Heart right ventricle (tissue), 16 donors: ENCODE measurements around the gene MTSS2. TPM values are rescaled to one million over a fixed set of nuclear protein-coding genes. Genes with fewer than 3 reads are reported as not detected.

Experiments used
- ATAC-seq, 8 donors: fragments of 200-7000 bp; cut with Tn5 transposase; one replicate each; pipeline ENCODE4 v1.9.1; 2020; ENCODE audit warnings: mild to moderate bottlenecking in 8 of 8, moderate library complexity in 8 of 8, moderate number of reproducible peaks in 1 of 8
- DNase-seq, 2 donors: peaks; one replicate each; pipeline ENCODE4 v3.0.0-alpha.2; 2020
- H3K27ac ChIP-seq, 10 donors: fragments of 200-600 bp; sonication (generic) in 2 of 10; one replicate each; pipeline versions ENCODE4 v1.5.0 to v1.8.0; 2020 to 2022; ENCODE audit warnings: mild to moderate bottlenecking in 3 of 10
- H3K27me3 ChIP-seq, 7 donors: fragments of 200-600 bp; one replicate each; pipeline ENCODE4 v1.8.0; 2021 to 2022; ENCODE audit warnings: mild to moderate bottlenecking in 2 of 7
- H3K36me3 ChIP-seq, 9 donors: fragments of 200-600 bp; sonication (generic) in 1 of 9; one replicate each; pipeline versions ENCODE4 v1.5.0 to v1.8.0; 2020 to 2022; ENCODE audit warnings: mild to moderate bottlenecking in 2 of 9
- H3K4me1 ChIP-seq, 9 donors: fragments of 200-600 bp; sonication (generic) in 1 of 9; one replicate each; pipeline versions ENCODE4 v1.5.0 to v1.8.0; 2020 to 2022; ENCODE audit warnings: mild to moderate bottlenecking in 4 of 9
- H3K4me3 ChIP-seq, 10 donors: fragments of 200-600 bp; sonication (generic) in 2 of 10; one replicate each; pipeline versions ENCODE4 v1.5.0 to v1.8.0; 2020 to 2022; ENCODE audit warnings: mild to moderate bottlenecking in 7 of 10, moderate library complexity in 2 of 10
- H3K9me3 ChIP-seq, 11 donors: fragments of 200-600 bp in 10 of 11; sonication (generic) in 2 of 11; one replicate each; pipeline versions ENCODE4 v1.5.0 to v1.8.0; 2013 to 2022; ENCODE audit warnings: mild to moderate bottlenecking in 2 of 11, control low read depth in 1 of 11, moderate library complexity in 1 of 11
- CTCF ChIP-seq, 9 donors: fragments of 200-600 bp; sonication (generic) in 2 of 9; IDR thresholded peaks; one replicate each; pipeline versions ENCODE4 v1.5.0 to v1.8.0; 2021 to 2022; ENCODE audit warnings: antibody characterized with exemption in 9 of 9, mild to moderate bottlenecking in 5 of 9, moderate library complexity in 1 of 9
- WGBS, 2 donors: extraction: QIAGEN DNeasy Blood & Tissue Kit; methylation state at CpG; one replicate each; pipeline ENCODE4 v1.1.7; 2013; ENCODE audit warnings: inconsistent platforms in 1 of 2; 5-methylcytosine and 5-hydroxymethylcytosine counted together
- intact Hi-C, 10 donors: fragments of 100-400 bp; cut with DNase I; formaldehyde crosslinking; loops; one replicate each; pipeline versions ENCODE4 v1.11.1 to v1.14.2; 2022
- polyA plus RNA-seq, 2 donors: library from polyadenylated mRNA; stranded (reverse); fragments of 200-250 nt; gene quantifications; one replicate each; pipeline ENCODE4 v1.2.3, GENCODE V29; 2013
- total RNA-seq, 10 donors: library from RNA; stranded (reverse); fragmentation: NEBNext Ultra II Directional in 3 of 10; extraction: Animal tissue kit (Norgen Biotek cat#: 25700) in 3 of 10; gene quantifications; one replicate each; pipeline versions ENCODE4 v1.2.1 to v1.2.4, GENCODE V29; 2021 to 2023
- donor health status: Arrhythmogenic right ventricular cardiomyopathy.
- donor health status: ischemic (EF 13 %, LVEDD 7.1; RV severe dilation, severe dysfunction).
- donor health status: healthy with polysubstance abuse.
- donor health status: DM: no; HTN: yes; CAD: no.
- donor health status: DM: no; HTN: no; CAD: no.
- donor health status: ischemic (EF 25% LVEDD 6.9; RV normal size, moderate dysfunction).
- donor health status: ischemic (EF 25% LVEDD 5.7; RV mildly dilated, moderate dysfunction).
- donor health status: healthy.
- donor health status: DM: yes; HTN: yes; CAD: no.
- donor health status: Ischemic cardiomyopathy.
- donor health status: ischemic (EF 35%, LVEDD 5.7; RV mildly dilated, moderate dysfunction).
- donor health status: nonischemic (EF 11% LVEDD 7.7; RV severe dilation, severe dysfunction).
- donor health status: DM: yes; HTN: yes; CAD: no.
- donor health status: PGD.
- donor health status: ischemic (EF 29% LVEDD 5.4; RV normal size, mild dysfunction).
- donor health status: nonischemic (EF 23%, LVEDD 6.1; RV moderate dilation, normal function).

MTSS2 gene
- total and polyA plus RNA-seq, 12 donors = 39.0 to 121 (median 58.9) TPM

GRCh38 chr16:70687671-70688245 lies 1.9 kb upstream of the MTSS2 start:
- Histone ChIP-seq H3K27me3 (peaks cover 0 to 9% (median 0%) of the 10 kb centered on the region in 7 donors), H3K27ac (peak overlapping the region; percentile 70 to 94 (median 84)), H3K9me3 (no peaks in the 10 kb centered on the region), H3K4me3 (no peak overlapping the region), H3K36me3 (no peaks in the 10 kb centered on the region), H3K4me1 (peaks cover 64 to 91% (median 85%) of the 10 kb centered on the region in 9 donors)
- intact Hi-C loops = loop anchor here in 4 of 10 donors (5.0 to 10.0 kb wide), 3 partner anchors 50 to 80 kb away; no protein-coding TSS in a partner anchor
- 74 to 76% methylated on average over 18 of the region's 18 CpGs for WGBS, 2 donors
- TF ChIP-seq CTCF (IDR thresholded peaks at IDR 0.05) = no peak
- DNase-seq = peak in 1 of 2 donors; percentile 27
- ATAC-seq = no peak

- Histone ChIP-seq H3K4me1 (peaks cover 62 to 91% (median 84%) of the 10 kb centered on the region in 9 donors), H3K27me3 (peaks cover 0 to 9% (median 0%) of the 10 kb centered on the region in 7 donors), H3K9me3 (no peaks in the 10 kb centered on the region), H3K4me3 (no peak overlapping the region), H3K36me3 (no peaks in the 10 kb centered on the region), H3K27ac (peak overlapping the region in 8 of 10 donors; percentile 81 to 94 (median 85))
- ATAC-seq = no peak
- DNase-seq = peak in 1 of 2 donors; percentile 11
- intact Hi-C loops = loop anchor here in 4 of 10 donors (5.0 to 10.0 kb wide), 3 partner anchors 50 to 80 kb away; no protein-coding TSS in a partner anchor
- TF ChIP-seq CTCF (IDR thresholded peaks at IDR 0.05) = no peak
- 42 to 54% methylated on average over 5 of the region's 5 CpGs for WGBS, 2 donors
Measured at GRCh38 chr16:70687102-70687511, 1.3 kb upstream of the MTSS2 start.

GRCh38 chr16:70686376-70687101 lies 686 bp upstream of the MTSS2 start:
- Histone ChIP-seq H3K27ac (peak overlapping the region; percentile 58 to 94 (median 85)), H3K36me3 (no peaks in the 10 kb centered on the region), H3K4me1 (peaks cover 61 to 91% (median 84%) of the 10 kb centered on the region in 9 donors), H3K9me3 (no peaks in the 10 kb centered on the region), H3K4me3 (peak overlapping the region; percentile 1 to 92 (median 44)), H3K27me3 (peaks cover 0 to 9% (median 0%) of the 10 kb centered on the region in 7 donors)
- ATAC-seq (peak in 1 of 8 donors; percentile 0), DNase-seq (no peak)
- TF ChIP-seq CTCF (IDR thresholded peaks at IDR 0.05) = no peak
- 60 to 62% methylated on average over 29 of the region's 29 CpGs for WGBS, 2 donors
- intact Hi-C loops = loop anchor here in 4 of 10 donors (5.0 to 10.0 kb wide), 3 partner anchors 51 to 81 kb away; no protein-coding TSS in a partner anchor
